Measurements from ENCODE around the gene CENPP. TPM values are rescaled to one million over a fixed set of nuclear protein-coding genes. Genes with fewer than 3 reads are reported as not detected.

Gene CENPP
- total RNA-seq (2014; rRNA removed; shearing (Covaris generic)): 2.6 and 5.8 TPM in 2 replicates

GRCh38 chr9:92325269-92325990, at the start of gene CENPP, which contains the start of gene NOL8:
TSS of gene CENPP (plus strand) at chr9:92325953.
TSS of gene NOL8 (minus strand) at chr9:92325350. CDS start at chr9:92324161, 1,189 bp downstream.
- DNase-seq (ENCODE audit: low spot score): peak; percentile 94

GRCh38 chr9:92276331-92277032, 49.3 kb upstream of the CENPP start:
- DNase-seq (ENCODE audit: low spot score): peak; percentile 20

GRCh38 chr9:92278110-92278509, 47.6 kb upstream of the CENPP start:
- DNase-seq (ENCODE audit: low spot score): no peak

GRCh38 chr9:92279302-92279701, 46.5 kb upstream of the CENPP start:
- no peak for DNase-seq (ENCODE audit: low spot score)

- DNase-seq (ENCODE audit: low spot score): no peak
Observed at GRCh38 chr9:92289708-92290390, 35.9 kb upstream of the CENPP start.

GRCh38 chr9:92290785-92291429, 34.8 kb upstream of the CENPP start:
- DNase-seq (ENCODE audit: low spot score): no peak

GRCh38 chr9:92291577-92291976, 34.2 kb upstream of the CENPP start:
- no peak for DNase-seq (ENCODE audit: low spot score)

GRCh38 chr9:92292338-92293074, 33.2 kb upstream of the CENPP start:
- DNase-seq (ENCODE audit: low spot score): peak; percentile 14

- DNase-seq (ENCODE audit: low spot score): peak; percentile 21
Observed at GRCh38 chr9:92293075-92293354, 32.7 kb upstream of the CENPP start.

- DNase-seq (ENCODE audit: low spot score): peak; percentile 99
Observed at GRCh38 chr9:92293452-92294296, 32.1 kb upstream of the CENPP start, which contains the start of gene IARS1. TSS of gene IARS1 (minus strand) at chr9:92293697. CDS start at chr9:92289419, 4,278 bp downstream.

GRCh38 chr9:92294297-92294676, 31.5 kb upstream of the CENPP start:
- peak; percentile 32 for DNase-seq (ENCODE audit: low spot score)

- no peak for DNase-seq (ENCODE audit: low spot score)
Observed at GRCh38 chr9:92295240-92295790, 30.4 kb upstream of the CENPP start.

- no peak for DNase-seq (ENCODE audit: low spot score)
Observed at GRCh38 chr9:92295827-92296258, 29.9 kb upstream of the CENPP start.

- DNase-seq (ENCODE audit: low spot score): no peak
Observed at GRCh38 chr9:92297611-92298010, 28.1 kb upstream of the CENPP start.

GRCh38 chr9:92298036-92298435, 27.7 kb upstream of the CENPP start:
- DNase-seq (ENCODE audit: low spot score): no peak

- DNase-seq (ENCODE audit: low spot score): no peak
Observed at GRCh38 chr9:92299116-92299515, 26.6 kb upstream of the CENPP start.

- no peak for DNase-seq (ENCODE audit: low spot score)
Observed at GRCh38 chr9:92300936-92301335, 24.8 kb upstream of the CENPP start.

GRCh38 chr9:92308893-92309292, 16.9 kb upstream of the CENPP start:
- no peak for DNase-seq (ENCODE audit: low spot score)

GRCh38 chr9:92310562-92310961, 15.2 kb upstream of the CENPP start:
- no peak for DNase-seq (ENCODE audit: low spot score)
